Ishikawa (cell line): Measurements from ENCODE around the gene NTF3.

Experiments
- CEBPB ChIP-seq: IDR thresholded peaks from 2 replicates; pipeline ENCODE4 v1.6.1; 2012
- CREB1 ChIP-seq: IDR thresholded peaks from 2 replicates; pipeline ENCODE4 v1.6.1; 2012; ENCODE audit warnings: low read depth
- EGR1 ChIP-seq: IDR thresholded peaks from 2 replicates; pipeline ENCODE4 v1.6.1; 2012
- EP300 ChIP-seq: IDR thresholded peaks from 2 replicates; pipeline ENCODE4 v1.6.1; 2012; ENCODE audit warnings: borderline replicate concordance
- FOXM1 ChIP-seq: IDR thresholded peaks from 2 replicates; pipeline ENCODE4 v1.6.1; 2012; ENCODE audit warnings: low read depth, borderline replicate concordance
- MAX ChIP-seq: IDR thresholded peaks from 2 replicates; pipeline ENCODE4 v1.6.1; 2012
- NFIC ChIP-seq: IDR thresholded peaks from 2 replicates; pipeline ENCODE4 v1.6.1; 2012
- RAD21 ChIP-seq: IDR thresholded peaks from 2 replicates; pipeline ENCODE4 v1.6.1; 2012; ENCODE audit warnings: low read depth
- REST ChIP-seq: IDR thresholded peaks from 2 replicates; pipeline ENCODE4 v1.6.1; 2012; ENCODE audit warnings: low read depth, mild to moderate bottlenecking
- TAF1 ChIP-seq: IDR thresholded peaks from 2 replicates; pipeline ENCODE4 v1.6.1; 2012; ENCODE audit warnings: low read depth, mild to moderate bottlenecking
- TCF12 ChIP-seq: IDR thresholded peaks from 2 replicates; pipeline ENCODE4 v1.6.1; 2012; ENCODE audit warnings: low read depth
- TEAD4 ChIP-seq: IDR thresholded peaks from 2 replicates; pipeline ENCODE4 v1.6.1; 2012
- USF1 ChIP-seq: IDR thresholded peaks from 2 replicates; pipeline ENCODE4 v1.6.1; 2012
- YY1 ChIP-seq: IDR thresholded peaks from 2 replicates; pipeline ENCODE4 v1.6.1; 2012; ENCODE audit warnings: low read depth
- ZBTB7A ChIP-seq: IDR thresholded peaks from 2 replicates; pipeline ENCODE4 v1.6.1; 2012; ENCODE audit warnings: low read depth

NTF3 gene

GRCh38 chr12:5523396-5524115 lies 91.6 kb downstream of the NTF3 start:
- TF ChIP-seq CREB1 = no peak
- TF ChIP-seq EGR1 = no peak
- no peak for TF ChIP-seq USF1
- TF ChIP-seq ZBTB7A = no peak
- no peak for TF ChIP-seq RAD21
- TF ChIP-seq EP300 = no peak
- no peak for TF ChIP-seq MAX
- no peak for TF ChIP-seq FOXM1
- no peak for TF ChIP-seq YY1
- no peak for TF ChIP-seq TEAD4
- TF ChIP-seq NFIC = no peak
- no peak for TF ChIP-seq CEBPB
- TF ChIP-seq TAF1 = no peak

- TF ChIP-seq MAX (no peak), NFIC (no peak), REST (no peak), USF1 (no peak), ZBTB7A (no peak), TEAD4 (no peak), TCF12 (no peak)
Measured at GRCh38 chr12:5524116-5524768, 92.3 kb downstream of the NTF3 start.

- TF ChIP-seq ZBTB7A (no peak), USF1 (no peak), TCF12 (no peak), MAX (no peak), YY1 (no peak)
Measured at GRCh38 chr12:5524769-5525436, 93.0 kb downstream of the NTF3 start.

- TF ChIP-seq CEBPB (no peak), EGR1 (no peak), NFIC (no peak), YY1 (no peak), TCF12 (no peak), REST (no peak)
Measured at GRCh38 chr12:5525783-5526367, 94.0 kb downstream of the NTF3 start.

- TF ChIP-seq EP300 (no peak), TCF12 (no peak)
Measured at GRCh38 chr12:5533368-5533767, 101.5 kb downstream of the NTF3 start.
